ENCODE measurements around the gene LEAP2.

Gene LEAP2

DNA sequence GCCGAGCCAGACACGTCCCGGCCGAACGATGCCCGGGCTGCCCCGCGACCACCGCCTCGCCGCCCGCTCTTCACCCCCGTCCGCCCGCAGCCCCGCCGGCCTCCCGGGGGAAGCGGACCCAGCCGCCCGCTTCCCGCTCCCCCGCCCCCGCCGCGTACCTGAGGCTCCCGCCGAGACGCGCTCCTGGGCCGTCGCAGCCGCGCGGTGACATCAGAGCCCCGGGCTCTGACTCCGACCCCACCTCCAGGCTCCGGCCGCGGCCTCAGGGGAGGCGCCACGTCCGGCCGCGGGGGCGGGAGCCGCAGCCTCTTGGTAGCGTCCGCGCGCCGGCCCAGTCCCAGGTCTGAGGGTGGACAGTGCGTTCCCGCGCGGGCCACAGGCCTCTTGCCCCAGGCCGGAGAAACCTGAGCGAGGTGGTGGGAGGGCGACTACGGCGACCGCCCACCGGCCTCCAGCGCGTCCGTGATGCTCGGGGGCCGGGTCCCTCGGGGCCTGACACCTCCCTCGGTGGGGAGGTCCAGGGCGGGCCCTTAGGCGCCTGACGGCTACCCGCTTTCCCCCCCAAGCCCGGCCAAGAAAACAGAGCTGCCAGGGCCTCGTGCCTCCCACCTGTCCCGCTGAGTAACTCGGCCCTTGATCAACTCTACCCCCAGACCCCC is 42.9 kb upstream of the LEAP2 start, which contains the start of gene SHROOM1:
SHROOM1 (minus strand) TSS at position 212 of the 659 bp plus-strand sequence. CDS start 4,507 bp downstream, outside the sequence.
- Histone ChIP-seq H3K79me2 (no peaks in the 10 kb centered on the region), H3K27ac (peak within 1 kb of the TSS; percentile 80), H3K9me3 (ENCODE audit: control insufficient read depth, low read length) (no peaks in the 10 kb centered on the region), H3K27me3 (ENCODE audit: control insufficient read depth, insufficient read depth, low read length) (no peaks in the 10 kb centered on the region), H3K4me1 (peaks cover 7% of the 10 kb centered on the region), H3K9ac (peak within 1 kb of the TSS; percentile 91), H2AFZ (peak within 1 kb of the TSS; percentile 97), H3K4me3 (ENCODE audit: low read depth, low read length) (peak within 1 kb of the TSS; percentile 63), H3K36me3 (ENCODE audit: control insufficient read depth, insufficient read depth, low read length) (no peaks in the 10 kb centered on the region), H3K4me2 (ENCODE audit: low read length) (peak within 1 kb of the TSS; percentile 92)
- TF ChIP-seq, protein P1, sequence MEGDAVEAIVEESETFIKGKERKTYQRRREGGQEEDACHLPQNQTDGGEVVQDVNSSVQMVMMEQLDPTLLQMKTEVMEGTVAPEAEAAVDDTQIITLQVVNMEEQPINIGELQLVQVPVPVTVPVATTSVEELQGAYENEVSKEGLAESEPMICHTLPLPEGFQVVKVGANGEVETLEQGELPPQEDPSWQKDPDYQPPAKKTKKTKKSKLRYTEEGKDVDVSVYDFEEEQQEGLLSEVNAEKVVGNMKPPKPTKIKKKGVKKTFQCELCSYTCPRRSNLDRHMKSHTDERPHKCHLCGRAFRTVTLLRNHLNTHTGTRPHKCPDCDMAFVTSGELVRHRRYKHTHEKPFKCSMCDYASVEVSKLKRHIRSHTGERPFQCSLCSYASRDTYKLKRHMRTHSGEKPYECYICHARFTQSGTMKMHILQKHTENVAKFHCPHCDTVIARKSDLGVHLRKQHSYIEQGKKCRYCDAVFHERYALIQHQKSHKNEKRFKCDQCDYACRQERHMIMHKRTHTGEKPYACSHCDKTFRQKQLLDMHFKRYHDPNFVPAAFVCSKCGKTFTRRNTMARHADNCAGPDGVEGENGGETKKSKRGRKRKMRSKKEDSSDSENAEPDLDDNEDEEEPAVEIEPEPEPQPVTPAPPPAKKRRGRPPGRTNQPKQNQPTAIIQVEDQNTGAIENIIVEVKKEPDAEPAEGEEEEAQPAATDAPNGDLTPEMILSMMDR (IDR thresholded peaks at IDR 0.05): no peak

DNA sequence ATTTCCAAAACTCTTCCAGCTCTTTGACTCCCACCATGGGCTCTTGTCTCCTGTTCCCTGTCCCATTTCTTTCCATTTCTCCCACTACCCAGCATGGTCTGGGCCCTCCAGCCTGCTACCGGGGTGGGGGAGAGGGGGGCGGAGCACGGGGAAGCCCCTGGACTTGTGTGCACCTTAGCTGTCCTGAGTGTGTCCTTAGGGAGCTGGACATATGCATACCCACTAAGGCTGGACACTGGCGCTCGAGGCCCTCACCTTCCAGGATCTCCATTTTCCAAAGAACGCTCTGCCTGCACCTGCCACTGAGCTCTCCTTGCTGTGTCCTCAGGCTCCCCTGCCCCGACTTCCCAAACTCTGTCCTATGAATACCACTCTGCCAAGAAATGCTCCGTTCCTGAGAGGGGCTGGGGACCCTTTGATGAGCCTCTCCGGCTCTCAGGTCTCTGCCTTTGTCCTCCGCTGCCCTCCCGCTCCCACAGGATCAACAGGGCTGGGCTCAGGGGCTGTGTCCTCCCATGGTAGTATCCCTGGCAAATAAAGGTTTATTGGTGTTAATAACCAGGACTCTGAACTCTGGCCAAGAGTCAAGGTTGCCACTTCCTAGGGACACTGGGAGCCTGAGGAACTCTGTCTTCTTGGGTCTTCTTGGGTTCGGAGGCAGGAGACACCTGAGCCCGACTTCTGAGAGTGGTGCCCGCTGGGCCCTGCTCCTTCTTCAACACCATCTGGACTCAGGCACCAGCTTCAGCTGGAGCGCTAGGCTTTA is 42.2 kb upstream of the LEAP2 start:
- Histone ChIP-seq H3K27me3 (ENCODE audit: control insufficient read depth, insufficient read depth, low read length) (no peaks in the 10 kb centered on the region), H3K9ac (peak overlapping the region; percentile 91), H3K36me3 (ENCODE audit: control insufficient read depth, insufficient read depth, low read length) (no peaks in the 10 kb centered on the region), H3K9me3 (ENCODE audit: control insufficient read depth, low read length) (no peaks in the 10 kb centered on the region), H3K4me3 (ENCODE audit: low read depth, low read length) (peak overlapping the region; percentile 63), H2AFZ (peak overlapping the region; percentile 97), H3K79me2 (no peaks in the 10 kb centered on the region), H3K4me1 (peaks cover 7% of the 10 kb centered on the region), H3K4me2 (ENCODE audit: low read length) (peak overlapping the region; percentile 92), H3K27ac (peak overlapping the region; percentile 80)
- TF ChIP-seq, protein P1 (IDR thresholded peaks at IDR 0.05): no peak

DNA sequence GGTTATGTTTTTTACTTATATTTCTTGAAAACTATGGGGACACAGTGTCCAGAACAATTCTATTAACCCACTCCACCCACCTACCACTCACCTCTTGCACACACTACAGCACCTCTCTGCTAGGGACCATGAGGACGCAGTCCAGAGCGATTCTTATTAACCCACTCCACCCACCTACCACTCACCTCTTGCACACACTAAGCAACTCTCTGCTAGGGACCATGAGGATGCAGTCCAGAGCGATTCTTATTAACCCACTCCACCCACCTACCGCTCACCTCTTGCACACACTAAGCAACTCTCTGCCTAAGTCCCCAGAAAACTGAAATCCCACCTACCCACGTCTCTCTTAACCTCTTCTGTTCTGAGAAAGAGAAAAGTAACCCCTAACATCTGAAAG is 40.9 kb upstream of the LEAP2 start:
- H2AFZ ChIP-seq: no peak overlapping the region
- no peaks in the 10 kb centered on the region for H3K9me3 ChIP-seq (ENCODE audit: control insufficient read depth, low read length)
- peaks cover 7% of the 10 kb centered on the region for H3K4me1 ChIP-seq
- no peak overlapping the region for H3K9ac ChIP-seq
- no peak overlapping the region for H3K27ac ChIP-seq
- no peaks in the 10 kb centered on the region for H3K79me2 ChIP-seq
- H3K27me3 ChIP-seq (ENCODE audit: control insufficient read depth, insufficient read depth, low read length): no peaks in the 10 kb centered on the region
- TF ChIP-seq, protein P1 (IDR thresholded peaks at IDR 0.05): no peak
- H3K36me3 ChIP-seq (ENCODE audit: control insufficient read depth, insufficient read depth, low read length): no peaks in the 10 kb centered on the region
- H3K4me2 ChIP-seq (ENCODE audit: low read length): no peak overlapping the region
- no peak overlapping the region for H3K4me3 ChIP-seq (ENCODE audit: low read depth, low read length)

DNA sequence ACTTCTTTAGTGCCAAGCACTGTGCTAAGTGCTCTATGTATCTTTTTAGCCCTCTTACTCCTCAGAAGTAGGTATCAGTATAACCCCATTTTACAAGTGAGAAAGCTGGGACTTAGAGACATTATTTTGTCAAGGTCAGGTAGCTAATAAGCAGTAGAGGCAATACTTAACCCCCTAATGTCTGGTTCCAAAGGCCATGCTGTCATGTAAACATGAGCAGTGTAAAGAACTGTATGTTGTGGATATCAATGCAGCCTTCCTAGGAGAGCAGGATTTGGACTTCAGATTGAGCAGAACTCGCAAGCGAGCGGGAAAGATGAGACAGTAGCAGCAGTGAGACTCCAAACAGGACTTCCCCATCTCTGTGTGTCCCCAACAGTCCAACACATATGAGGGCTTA is 39.4 kb upstream of the LEAP2 start:
- H3K9ac ChIP-seq: no peak overlapping the region
- H2AFZ ChIP-seq: no peak overlapping the region
- H3K9me3 ChIP-seq (ENCODE audit: control insufficient read depth, low read length): no peaks in the 10 kb centered on the region
- no peak overlapping the region for H3K4me2 ChIP-seq (ENCODE audit: low read length)
- H3K27ac ChIP-seq: no peak overlapping the region
- no peaks in the 10 kb centered on the region for H3K27me3 ChIP-seq (ENCODE audit: control insufficient read depth, insufficient read depth, low read length)
- H3K4me3 ChIP-seq (ENCODE audit: low read depth, low read length): no peak overlapping the region
- H3K4me1 ChIP-seq: peaks cover 7% of the 10 kb centered on the region
- no peaks in the 10 kb centered on the region for H3K36me3 ChIP-seq (ENCODE audit: control insufficient read depth, insufficient read depth, low read length)
- no peaks in the 10 kb centered on the region for H3K79me2 ChIP-seq
- TF ChIP-seq, protein P1 (IDR thresholded peaks at IDR 0.05): no peak

Data from parathyroid adenoma (tissue), 2 donors.